Hindlimb muscle (tissue), 1 donor: ENCODE data around the gene ANGEL1. TPM values are rescaled to one million over a fixed set of nuclear protein-coding genes. Genes with fewer than 3 reads are reported as not detected.

Experiments used
- DNase-seq: peaks from one replicate; pipeline ENCODE4 v3.0.0-alpha.2; 2013
- polyA plus RNA-seq: library from polyadenylated mRNA; unstranded; fragments of 120-200 nt; gene quantifications from one replicate; pipeline ENCODE4 v1.2.1, GENCODE V29; 2013; ENCODE audit not compliant: insufficient read length

The ANGEL1 gene
- polyA plus RNA-seq, 1 donor: 23.6 TPM

GRCh38 chr14:76814726-76815645 lies 2.3 kb upstream of the ANGEL1 start:
- peak; percentile 82 for DNase-seq

GRCh38 chr14:76812093-76812421 lies 625 bp downstream of the ANGEL1 start:
- no peak for DNase-seq

- no peak for DNase-seq
These were observed 1.1 kb downstream of the ANGEL1 start for GRCh38 chr14:76811561-76811960.

- no peak for DNase-seq
These were observed 1.7 kb downstream of the ANGEL1 start for GRCh38 chr14:76810953-76811400.

- DNase-seq: no peak
These were observed 2.2 kb downstream of the ANGEL1 start for GRCh38 chr14:76810525-76810924.

- DNase-seq: no peak
These were observed 3.7 kb downstream of the ANGEL1 start for GRCh38 chr14:76808990-76809389.

- no peak for DNase-seq
These were observed 4.7 kb downstream of the ANGEL1 start for GRCh38 chr14:76808011-76808410.

GRCh38 chr14:76806446-76806845 lies 6.2 kb downstream of the ANGEL1 start:
- no peak for DNase-seq

- no peak for DNase-seq
These were observed 18.7 kb downstream of the ANGEL1 start for GRCh38 chr14:76793956-76794355.

GRCh38 chr14:76793324-76793723 lies 19.4 kb downstream of the ANGEL1 start:
- DNase-seq: no peak

- no peak for DNase-seq
These were observed 20.3 kb downstream of the ANGEL1 start for GRCh38 chr14:76792422-76792821.

GRCh38 chr14:76786601-76787000 lies 26.1 kb downstream of the ANGEL1 start:
- DNase-seq: no peak

- peak; percentile 78 for DNase-seq
These were observed 27.8 kb downstream of the ANGEL1 start for GRCh38 chr14:76784881-76785280.

GRCh38 chr14:76784266-76784874 lies 28.3 kb downstream of the ANGEL1 start:
- no peak for DNase-seq

- no peak for DNase-seq
These were observed 29.7 kb downstream of the ANGEL1 start for GRCh38 chr14:76782885-76783566.

GRCh38 chr14:76782115-76782884 lies 30.4 kb downstream of the ANGEL1 start:
- DNase-seq: no peak

- no peak for DNase-seq
These were observed 31.0 kb downstream of the ANGEL1 start for GRCh38 chr14:76781648-76782051.

- no peak for DNase-seq
These were observed 31.6 kb downstream of the ANGEL1 start for GRCh38 chr14:76780875-76781647.

GRCh38 chr14:76780360-76780759 lies 32.3 kb downstream of the ANGEL1 start:
- no peak for DNase-seq

- no peak for DNase-seq
These were observed 32.7 kb downstream of the ANGEL1 start for GRCh38 chr14:76780058-76780345.

- DNase-seq: no peak
These were observed 33.2 kb downstream of the ANGEL1 start for GRCh38 chr14:76779221-76780057.
